Stomach (tissue), 4 donors: ENCODE data around the gene CAMTA2.

Source experiments
- POLR2A ChIP-seq, 4 donors: fragments of 450-650 bp; IDR thresholded peaks; one replicate each; pipeline ENCODE4 v1.6.1; 2016; ENCODE audit warnings: antibody characterized with exemption in 4 of 4, control low read depth in 2 of 4, mild to moderate bottlenecking in 1 of 4, moderate library complexity in 1 of 4
- POLR2AphosphoS5 ChIP-seq, 3 donors: sonication (generic); formaldehyde crosslinking; IDR thresholded peaks; one replicate each; pipeline ENCODE4 v1.6.1; 2016; ENCODE audit warnings: antibody characterized with exemption in 3 of 3
- TF ChIP-seq, protein P1 (sequence below), 7 experiments: fragments of 450-650 bp in 4 of 7; fragments of 200-600 bp in 3 of 7; sonication (generic) in 3 of 7; IDR thresholded peaks; one replicate each; pipeline ENCODE4 v1.5.1; 2016 to 2019; ENCODE audit warnings: antibody characterized with exemption in 7 of 7, control low read depth in 2 of 7, mild to moderate bottlenecking in 1 of 7

DNA sequence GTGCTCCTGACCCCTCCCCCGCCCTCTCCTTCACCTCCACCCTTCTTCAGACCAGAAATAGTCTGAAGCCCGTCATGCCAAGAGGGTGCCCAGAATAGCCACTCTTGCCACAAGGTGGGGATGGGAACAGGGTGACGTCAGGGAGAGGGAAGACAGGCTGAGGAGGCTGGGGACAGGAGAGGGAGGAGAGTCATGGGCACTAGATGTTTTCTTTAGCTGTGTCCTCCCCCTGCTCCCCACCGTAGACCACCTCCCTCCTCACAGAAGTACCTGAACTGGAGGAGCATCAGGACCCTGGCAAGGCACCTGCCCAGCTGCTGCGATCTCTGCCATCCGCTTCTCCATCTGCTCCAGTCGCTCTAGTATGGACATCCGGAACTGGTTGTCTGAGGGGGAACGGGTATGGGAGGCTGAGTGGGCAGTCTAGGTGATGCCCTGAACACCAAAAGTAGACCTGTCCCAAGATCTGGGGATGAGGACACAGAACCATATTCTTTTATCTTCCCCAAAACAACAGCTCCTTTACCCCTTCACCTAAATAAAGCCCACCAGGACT lies 13.3 kb downstream of the CAMTA2 start:
- TF ChIP-seq, protein P1, sequence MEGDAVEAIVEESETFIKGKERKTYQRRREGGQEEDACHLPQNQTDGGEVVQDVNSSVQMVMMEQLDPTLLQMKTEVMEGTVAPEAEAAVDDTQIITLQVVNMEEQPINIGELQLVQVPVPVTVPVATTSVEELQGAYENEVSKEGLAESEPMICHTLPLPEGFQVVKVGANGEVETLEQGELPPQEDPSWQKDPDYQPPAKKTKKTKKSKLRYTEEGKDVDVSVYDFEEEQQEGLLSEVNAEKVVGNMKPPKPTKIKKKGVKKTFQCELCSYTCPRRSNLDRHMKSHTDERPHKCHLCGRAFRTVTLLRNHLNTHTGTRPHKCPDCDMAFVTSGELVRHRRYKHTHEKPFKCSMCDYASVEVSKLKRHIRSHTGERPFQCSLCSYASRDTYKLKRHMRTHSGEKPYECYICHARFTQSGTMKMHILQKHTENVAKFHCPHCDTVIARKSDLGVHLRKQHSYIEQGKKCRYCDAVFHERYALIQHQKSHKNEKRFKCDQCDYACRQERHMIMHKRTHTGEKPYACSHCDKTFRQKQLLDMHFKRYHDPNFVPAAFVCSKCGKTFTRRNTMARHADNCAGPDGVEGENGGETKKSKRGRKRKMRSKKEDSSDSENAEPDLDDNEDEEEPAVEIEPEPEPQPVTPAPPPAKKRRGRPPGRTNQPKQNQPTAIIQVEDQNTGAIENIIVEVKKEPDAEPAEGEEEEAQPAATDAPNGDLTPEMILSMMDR (IDR thresholded peaks at IDR 0.05) = no peak
- no peak for TF ChIP-seq POLR2A (IDR thresholded peaks at IDR 0.05)
- no peak for TF ChIP-seq POLR2AphosphoS5 (IDR thresholded peaks at IDR 0.05)
